H9 (cell line): ENCODE results near the gene RPRD2. TPM values are rescaled to one million over a fixed set of nuclear protein-coding genes. Genes with fewer than 3 reads are reported as not detected.

ENCODE experiments used
- DNase-seq: peaks from one replicate; pipeline ENCODE4 v3.0.0-alpha.2; 2017
- H2AFZ ChIP-seq: one replicate; pipeline ENCODE4 v1.6.1; 2013; ENCODE audit warnings: mild to moderate bottlenecking, low read length, control low read depth, moderate library complexity
- H2AK5ac ChIP-seq: 2 replicates; pipeline ENCODE4 v1.6.1; 2013; ENCODE audit warnings: low read length, control low read depth, mixed read lengths; ENCODE audit not compliant: insufficient read length
- H2BK120ac ChIP-seq: one replicate; pipeline ENCODE4 v1.6.1; 2013; ENCODE audit warnings: low read depth, mild to moderate bottlenecking, low read length, control low read depth, inconsistent platforms; ENCODE audit not compliant: poor library complexity, severe bottlenecking
- H2BK12ac ChIP-seq: 2 replicates; pipeline ENCODE4 v1.6.1; 2013; ENCODE audit warnings: low read length, control low read depth, mixed read lengths, low read depth; ENCODE audit not compliant: insufficient read length
- H2BK15ac ChIP-seq: 2 replicates; pipeline ENCODE4 v1.6.1; 2013; ENCODE audit warnings: low read depth, low read length, control low read depth
- H2BK20ac ChIP-seq: one replicate; pipeline ENCODE4 v1.6.1; 2013; ENCODE audit warnings: low read depth, mild to moderate bottlenecking, low read length, control low read depth, inconsistent platforms; ENCODE audit not compliant: poor library complexity, severe bottlenecking
- H2BK5ac ChIP-seq: 2 replicates; pipeline ENCODE4 v1.6.1; 2013; ENCODE audit warnings: low read length, control low read depth, mixed read lengths; ENCODE audit not compliant: insufficient read length
- H3K14ac ChIP-seq: 2 replicates; pipeline ENCODE4 v1.6.1; 2013; ENCODE audit warnings: low read length, control low read depth; ENCODE audit not compliant: insufficient read depth
- H3K18ac ChIP-seq: 2 replicates; pipeline ENCODE4 v1.6.1; 2013; ENCODE audit warnings: low read depth, mild to moderate bottlenecking, mixed read lengths, low read length, control low read depth; ENCODE audit not compliant: insufficient read length
- H3K23ac ChIP-seq: 2 replicates; pipeline ENCODE4 v1.6.1; 2013; ENCODE audit warnings: low read length, control low read depth, mixed read lengths, low read depth; ENCODE audit not compliant: insufficient read length
- H3K23me2 ChIP-seq: 2 replicates; pipeline ENCODE4 v1.6.1; 2013; ENCODE audit warnings: low read depth, mild to moderate bottlenecking, mixed read lengths, low read length, control low read depth; ENCODE audit not compliant: insufficient read length, poor library complexity, severe bottlenecking
- H3K27ac ChIP-seq: 2 replicates; pipeline ENCODE4 v1.5.1; 2013; ENCODE audit warnings: low read length, control low read depth, mixed read lengths, low read depth; ENCODE audit not compliant: insufficient read length
- H3K27me3 ChIP-seq: 2 replicates; pipeline ENCODE4 v1.6.1; 2013; ENCODE audit warnings: low read length, control low read depth, inconsistent platforms; ENCODE audit not compliant: insufficient read depth
- H3K4ac ChIP-seq: 2 replicates; pipeline ENCODE4 v1.6.1; 2013; ENCODE audit warnings: low read depth, mild to moderate bottlenecking, control low read depth, inconsistent platforms, low read length, moderate library complexity
- H3K4me1 ChIP-seq: 2 replicates; pipeline ENCODE4 v1.6.1; 2013; ENCODE audit warnings: low read length, control low read depth, inconsistent platforms; ENCODE audit not compliant: insufficient read depth
- H3K4me2 ChIP-seq: 2 replicates; pipeline ENCODE4 v1.6.1; 2013; ENCODE audit warnings: low read length, control low read depth, mixed read lengths; ENCODE audit not compliant: insufficient read length, insufficient read depth
- H3K56ac ChIP-seq: 2 replicates; pipeline ENCODE4 v1.6.1; 2013; ENCODE audit warnings: low read depth, mild to moderate bottlenecking, mixed read lengths, low read length, control low read depth; ENCODE audit not compliant: insufficient read length
- H3K79me1 ChIP-seq: 2 replicates; pipeline ENCODE4 v1.6.1; 2013; ENCODE audit warnings: low read depth, mild to moderate bottlenecking, moderate library complexity, low read length, control low read depth, inconsistent platforms; ENCODE audit not compliant: insufficient read depth, poor library complexity, severe bottlenecking
- H3K79me2 ChIP-seq: 2 replicates; pipeline ENCODE4 v1.6.1; 2013; ENCODE audit warnings: low read length, control low read depth, inconsistent platforms; ENCODE audit not compliant: insufficient read depth
- H3K9ac ChIP-seq: 2 replicates; pipeline ENCODE4 v1.6.1; 2013; ENCODE audit warnings: low read length, control low read depth, mixed read lengths; ENCODE audit not compliant: insufficient read length; ENCODE audit errors: extremely low read depth
- H3K9me3 ChIP-seq: one replicate; pipeline ENCODE4 v1.6.1; 2013; ENCODE audit warnings: low read depth, low read length, inconsistent platforms; ENCODE audit not compliant: control insufficient read depth
- H3T11ph ChIP-seq: one replicate; pipeline ENCODE4 v1.6.1; 2013; ENCODE audit warnings: mild to moderate bottlenecking, low read length, control low read depth, inconsistent platforms
- H4K20me1 ChIP-seq: one replicate; pipeline ENCODE4 v1.6.1; 2013; ENCODE audit not compliant: control insufficient read depth, insufficient read length, insufficient read depth
- H4K5ac ChIP-seq: 2 replicates; pipeline ENCODE4 v1.6.1; 2013; ENCODE audit warnings: low read depth, mild to moderate bottlenecking, mixed read lengths, low read length, control low read depth; ENCODE audit not compliant: insufficient read length
- H4K8ac ChIP-seq: replicated peaks from 2 replicates; pipeline ENCODE4 v1.6.1; 2013; ENCODE audit warnings: low read length, control low read depth, mixed read lengths, low read depth; ENCODE audit not compliant: insufficient read length
- H4K91ac ChIP-seq: 2 replicates; pipeline ENCODE4 v1.6.1; 2013; ENCODE audit warnings: low read depth, mild to moderate bottlenecking, moderate library complexity, mixed read lengths, low read length, control low read depth; ENCODE audit not compliant: insufficient read length
- H3K27ac Mint-ChIP-seq, 3 experiments: 2 replicates in 2 of 3; 3 replicates in 1 of 3; pipeline ENCODE4 v1.8.0; 2020 to 2021; ENCODE audit warnings: mixed read lengths in 3 of 3, mild to moderate bottlenecking in 1 of 3, moderate library complexity in 1 of 3
- H3K27me3 Mint-ChIP-seq: 2 replicates; pipeline ENCODE4 v1.8.0; 2021; ENCODE audit warnings: low read depth, mild to moderate bottlenecking, moderate library complexity, mixed read lengths
- H3K36me3 Mint-ChIP-seq, 3 experiments: 2 replicates in 2 of 3; 3 replicates in 1 of 3; pipeline ENCODE4 v1.8.0; 2020 to 2021; ENCODE audit warnings: low read depth in 3 of 3, mixed read lengths in 3 of 3; ENCODE audit not compliant: insufficient read depth in 1 of 3
- H3K4me1 Mint-ChIP-seq, 2 experiments: 2 replicates each; pipeline ENCODE4 v1.8.0; 2020; ENCODE audit warnings: mixed read lengths in 2 of 2
- H3K4me3 Mint-ChIP-seq, 2 experiments: 2 replicates in 1 of 2; 3 replicates in 1 of 2; pipeline ENCODE4 v1.8.0; 2020 to 2021; ENCODE audit warnings: mild to moderate bottlenecking in 2 of 2, mixed read lengths in 2 of 2, moderate library complexity in 1 of 2
- H3K9me3 Mint-ChIP-seq, 2 experiments: 2 replicates in 1 of 2; 3 replicates in 1 of 2; pipeline ENCODE4 v1.8.0; 2020; ENCODE audit warnings: mild to moderate bottlenecking in 2 of 2, mixed read lengths in 2 of 2, moderate library complexity in 1 of 2
- CTCF ChIP-seq: fragments of 200-600 bp; sonication (generic); conservative IDR thresholded peaks from 3 replicates; pipeline ENCODE4 v1.8.0; 2021; ENCODE audit warnings: antibody characterized with exemption, mild to moderate bottlenecking
- WGBS: extraction: QIAGEN DNeasy Blood & Tissue Kit; methylation state at CpG from one replicate; pipeline ENCODE4 v1.1.7; 2013; ENCODE audit warnings: missing lambda C conversion rate, low lambda C conversion rate, mixed read lengths; ENCODE audit not compliant: insufficient read length; ENCODE audit errors: extremely low coverage; 5-methylcytosine and 5-hydroxymethylcytosine counted together
- total RNA-seq: library from RNA; stranded (reverse); gene quantifications from 2 replicates; pipeline ENCODE4 v1.2.1, GENCODE V29; 2021

The RPRD2 gene
- total RNA-seq, 1 experiment from 2014 or later = 39.0 TPM

- Histone ChIP-seq H2AFZ (no peak overlapping the region), H2BK15ac (no peak overlapping the region)
- H3K27me3 Mint-ChIP-seq = no peaks in the 10 kb centered on the region; the same call in none of the 2 replicates
Measured at GRCh38 chr1:150362721-150363425, 1.1 kb upstream of the RPRD2 start.

More at GRCh38 chr1:150362721-150363425, 1.1 kb upstream of the RPRD2 start:
- peaks cover 10% of the 10 kb centered on the region for H3K23me2 ChIP-seq
- H3K56ac ChIP-seq = no peak overlapping the region
- H3K14ac ChIP-seq = no peak overlapping the region
- peak overlapping the region; percentile 5 for H4K5ac ChIP-seq
- H4K91ac ChIP-seq = no peak overlapping the region
- no peaks in the 10 kb centered on the region for H4K20me1 ChIP-seq
- peak overlapping the region; percentile 3 for H3K9ac ChIP-seq
- no peaks in the 10 kb centered on the region for H3K79me1 ChIP-seq
- no peak overlapping the region for H3K23ac ChIP-seq
- DNase-seq = no peak
- H3K4ac ChIP-seq = no peak overlapping the region
- H3K4me1 Mint-ChIP-seq = peaks cover 21 to 22% of the 10 kb centered on the region in 2 experiments
- no peak overlapping the region for H2BK12ac ChIP-seq
- H2AK5ac ChIP-seq = no peak overlapping the region
- no peaks in the 10 kb centered on the region for H3K27me3 ChIP-seq
- no peak overlapping the region for H4K8ac ChIP-seq
- H3K36me3 Mint-ChIP-seq = peaks cover 4 to 8% (median 7%) of the 10 kb centered on the region in 3 experiments; a peak in 6 of 7 replicates
- no peak overlapping the region for H2BK20ac ChIP-seq
- H2BK5ac ChIP-seq = no peak overlapping the region
- no peaks in the 10 kb centered on the region for H3K4me1 ChIP-seq
- H2BK120ac ChIP-seq = no peak overlapping the region
- peak overlapping the region; percentile 96 for H3K27ac ChIP-seq
- H3K9me3 ChIP-seq = no peaks in the 10 kb centered on the region
- no peak for TF ChIP-seq CTCF
- no peak overlapping the region for H3T11ph ChIP-seq
- peak overlapping the region; percentile 96 to 100 (median 100) for H3K27ac Mint-ChIP-seq
- no peaks in the 10 kb centered on the region; a peak in 2 of 5 replicates for H3K9me3 Mint-ChIP-seq
- H3K4me2 ChIP-seq = peak overlapping the region; percentile 92
- no peak overlapping the region for H3K18ac ChIP-seq
- peak overlapping the region; percentile 92 to 98 for H3K4me3 Mint-ChIP-seq
- peaks cover 27% of the 10 kb centered on the region; the same call in 1 of the 2 replicates for H3K79me2 ChIP-seq
- no CpG with 5 or more reads among the region's 22 CpGs for WGBS
